Neural progenitor cell (in vitro differentiated cells): ENCODE results near the gene BMX. TPM values are rescaled to one million over a fixed set of nuclear protein-coding genes. Genes with fewer than 3 reads are reported as not detected.

Experiments
- DNase-seq: peaks from one replicate; pipeline ENCODE4 v3.0.0-alpha.2; 2016; ENCODE audit warnings: low spot score
- H2AFZ ChIP-seq: fragments of 200-600 bp; sonication (generic); replicated peaks from 2 replicates; pipeline ENCODE4 v1.6.1; 2016; ENCODE audit warnings: antibody characterized with exemption
- H3F3A ChIP-seq: fragments of 200-600 bp; sonication (generic); 2 replicates; pipeline ENCODE4 v1.6.1; 2016; ENCODE audit warnings: antibody characterized with exemption, low read depth
- H3K27ac ChIP-seq: fragments of 200-600 bp; sonication (generic); 2 replicates; pipeline ENCODE4 v1.5.1; 2016; ENCODE audit warnings: mild to moderate bottlenecking
- H3K27me3 ChIP-seq: fragments of 200-600 bp; sonication (generic); 2 replicates; pipeline ENCODE4 v1.6.1; 2016; ENCODE audit warnings: mild to moderate bottlenecking, moderate library complexity
- H3K36me3 ChIP-seq: fragments of 200-600 bp; sonication (generic); 2 replicates; pipeline ENCODE4 v1.5.1; 2016
- H3K4me1 ChIP-seq: fragments of 200-600 bp; sonication (generic); 2 replicates; pipeline ENCODE4 v1.6.1; 2016; ENCODE audit warnings: mixed run types
- H3K4me2 ChIP-seq: fragments of 200-600 bp; sonication (generic); 2 replicates; pipeline ENCODE4 v1.6.1; 2016
- H3K4me3 ChIP-seq: fragments of 200-600 bp; sonication (generic); 2 replicates; pipeline ENCODE4 v1.5.1; 2016
- H3K79me2 ChIP-seq: fragments of 200-600 bp; sonication (generic); 2 replicates; pipeline ENCODE4 v1.6.1; 2016; ENCODE audit warnings: low read depth
- H3K9ac ChIP-seq: fragments of 200-600 bp; sonication (generic); 2 replicates; pipeline ENCODE4 v1.6.1; 2016
- H3K9me3 ChIP-seq: fragments of 200-600 bp; sonication (generic); 2 replicates; pipeline ENCODE4 v1.5.1; 2016; ENCODE audit warnings: low read depth
- H4K20me1 ChIP-seq: fragments of 200-600 bp; sonication (generic); 2 replicates; pipeline ENCODE4 v1.6.1; 2016; ENCODE audit warnings: low read depth
- H3K27ac Mint-ChIP-seq: 3 replicates; pipeline ENCODE4 v1.8.0; 2021; ENCODE audit warnings: mixed read lengths
- H3K27me3 Mint-ChIP-seq: 2 replicates; pipeline ENCODE4 v1.8.0; 2022; ENCODE audit warnings: low read depth, mild to moderate bottlenecking, inconsistent platforms, moderate library complexity, mixed read lengths; ENCODE audit not compliant: insufficient read depth
- H3K36me3 Mint-ChIP-seq: 3 replicates; pipeline ENCODE4 v1.8.0; 2021; ENCODE audit warnings: mixed read lengths
- H3K4me1 Mint-ChIP-seq: 3 replicates; pipeline ENCODE4 v1.8.0; 2021; ENCODE audit warnings: mixed read lengths
- H3K4me3 Mint-ChIP-seq: 3 replicates; pipeline ENCODE4 v1.8.0; 2021; ENCODE audit warnings: mild to moderate bottlenecking, moderate library complexity, mixed read lengths
- H3K9me3 Mint-ChIP-seq: 3 replicates; pipeline ENCODE4 v1.8.0; 2020; ENCODE audit warnings: mixed read lengths
- CTCF ChIP-seq: fragments of 200-600 bp; sonication (generic); IDR thresholded peaks from 2 replicates; pipeline ENCODE4 v1.5.1; 2017; ENCODE audit warnings: antibody characterized with exemption, mild to moderate bottlenecking
- EZH2 ChIP-seq: fragments of 200-600 bp; sonication (generic); IDR thresholded peaks from 2 replicates; pipeline ENCODE4 v1.6.1; 2017; ENCODE audit warnings: antibody characterized with exemption, mild to moderate bottlenecking, moderate library complexity
- EZH2phosphoT487 ChIP-seq: fragments of 200-600 bp; sonication (generic); IDR thresholded peaks from 2 replicates; pipeline ENCODE4 v1.6.1; 2017; ENCODE audit warnings: antibody characterized with exemption
- total RNA-seq: library from RNA; depleted of rRNA; stranded (reverse); fragments of >200 nt; gene quantifications from 2 replicates; pipeline ENCODE4 v1.2.3, GENCODE V29; 2015; ENCODE audit warnings: low replicate concordance

The BMX gene
- total RNA-seq, 1 donor from 2014 or later, result not detected

DNA sequence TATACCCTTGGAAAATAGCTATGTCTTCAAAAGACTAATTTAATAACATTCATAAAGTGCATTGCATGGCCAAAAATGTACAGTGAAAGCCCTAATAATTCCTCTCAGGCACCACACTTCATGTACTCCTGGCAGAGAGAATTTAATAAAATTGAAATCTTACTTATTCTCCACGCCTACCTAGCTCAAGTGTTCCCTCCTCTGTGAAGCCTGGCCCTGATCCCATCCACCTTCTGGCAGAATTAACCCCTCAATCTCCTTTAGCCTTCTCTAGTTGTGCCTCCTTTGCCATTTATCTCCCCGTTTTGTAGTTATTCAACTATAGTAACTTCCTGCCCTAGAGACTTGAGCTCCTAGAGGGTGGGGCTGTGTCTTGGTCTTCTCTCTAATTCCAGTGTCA, 73.4 kb downstream of the BMX start:
- Histone ChIP-seq H3K9me3 (no peaks in the 10 kb centered on the region), H3F3A (no peaks in the 10 kb centered on the region), H3K27me3 (no peaks in the 10 kb centered on the region), H3K27ac (no peak overlapping the region), H3K36me3 (no peaks in the 10 kb centered on the region), H3K9ac (no peak overlapping the region), H3K4me3 (no peak overlapping the region), H3K79me2 (no peaks in the 10 kb centered on the region), H3K4me2 (no peak overlapping the region), H4K20me1 (no peaks in the 10 kb centered on the region), H2AFZ (no peak overlapping the region), H3K4me1 (peaks cover 28% of the 10 kb centered on the region)
- Mint-ChIP-seq H3K27ac (no peak overlapping the region), H3K4me1 (peaks cover 4% of the 10 kb centered on the region), H3K9me3 (no peaks in the 10 kb centered on the region), H3K27me3 (peaks cover 4% of the 10 kb centered on the region), H3K36me3 (no peaks in the 10 kb centered on the region), H3K4me3 (peak overlapping the region; percentile 34)
- no peak for TF ChIP-seq EZH2phosphoT487
- TF ChIP-seq EZH2, result no peak
- no peak for TF ChIP-seq CTCF
- no peak for DNase-seq

GRCh38 chrX:15576019-15576418, 75.4 kb downstream of the BMX start:
- no peaks in the 10 kb centered on the region for H3K9me3 Mint-ChIP-seq

DNA sequence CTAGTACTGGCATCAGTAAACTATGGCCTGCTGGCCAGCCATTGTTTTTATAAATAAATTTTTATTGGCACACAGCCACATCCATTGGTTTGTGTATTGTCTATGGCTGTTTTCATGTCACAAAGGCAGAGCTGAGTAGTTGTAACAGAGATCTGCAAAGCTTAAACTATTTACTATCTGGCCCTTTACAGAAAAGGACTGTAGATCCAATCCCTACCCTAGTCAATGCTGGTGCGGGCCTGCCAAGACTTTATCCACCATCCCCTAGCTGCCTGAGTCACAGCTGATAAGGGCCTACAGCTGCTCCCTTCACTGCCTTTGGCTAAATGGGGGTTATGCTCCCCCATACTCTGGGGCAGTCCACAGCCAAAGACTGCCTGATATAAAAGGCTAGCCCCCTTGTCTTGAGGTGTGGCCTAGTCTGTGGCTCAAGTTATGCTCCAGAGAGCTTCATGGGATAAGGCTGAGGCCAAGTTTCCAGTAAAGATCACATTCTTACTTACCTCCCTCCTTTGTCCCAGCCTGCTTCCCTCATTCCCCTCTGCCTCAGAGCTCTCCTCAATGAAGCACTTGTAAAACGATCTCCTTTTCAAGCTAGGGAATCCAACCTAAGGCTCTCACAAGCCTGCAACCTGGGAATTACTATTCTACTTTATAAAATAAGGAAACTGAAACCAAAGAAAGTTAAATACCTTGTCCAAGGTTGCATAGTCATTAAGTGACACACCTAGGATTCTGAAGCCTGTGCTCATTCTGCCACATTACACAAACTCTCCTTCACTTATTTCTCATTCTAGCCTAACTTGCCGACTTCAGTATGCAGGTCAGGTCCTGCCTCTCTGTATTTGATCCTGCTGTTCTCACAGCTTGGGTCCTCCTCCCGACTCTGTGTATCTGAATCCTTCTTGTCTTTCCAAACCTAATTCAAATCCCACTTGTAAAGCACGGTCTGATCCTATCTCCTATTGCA, 79.5 kb downstream of the BMX start:
- H3K36me3 ChIP-seq, result no peaks in the 10 kb centered on the region
- peak overlapping the region; percentile 2 for H3K27ac Mint-ChIP-seq
- peaks cover 26% of the 10 kb centered on the region for H3K4me1 ChIP-seq
- no peaks in the 10 kb centered on the region for H3K79me2 ChIP-seq
- H3K4me3 ChIP-seq, result no peak overlapping the region
- TF ChIP-seq CTCF (no peak), EZH2 (no peak), EZH2phosphoT487 (no peak)
- H3K9me3 ChIP-seq, result no peaks in the 10 kb centered on the region
- H3K36me3 Mint-ChIP-seq, result no peaks in the 10 kb centered on the region
- H3K4me3 Mint-ChIP-seq, result no peak overlapping the region
- no peak overlapping the region for H3K9ac ChIP-seq
- H3K9me3 Mint-ChIP-seq, result no peaks in the 10 kb centered on the region
- H3K4me1 Mint-ChIP-seq, result peaks cover 4% of the 10 kb centered on the region
- no peaks in the 10 kb centered on the region for H4K20me1 ChIP-seq
- H3F3A ChIP-seq, result peaks cover 14% of the 10 kb centered on the region
- DNase-seq, result peak; percentile 11
- no peaks in the 10 kb centered on the region for H3K27me3 Mint-ChIP-seq
- peak overlapping the region; percentile 41 for H3K27ac ChIP-seq
- no peaks in the 10 kb centered on the region for H3K27me3 ChIP-seq
- H2AFZ ChIP-seq, result no peak overlapping the region
- H3K4me2 ChIP-seq, result peak overlapping the region; percentile 44

More at GRCh38 chrX:15576019-15576418, 75.4 kb downstream of the BMX start:
- Histone ChIP-seq H3K4me3 (no peak overlapping the region), H3K79me2 (no peaks in the 10 kb centered on the region), H3K9me3 (no peaks in the 10 kb centered on the region), H3K4me2 (peak overlapping the region; percentile 59), H3F3A (peaks cover 13% of the 10 kb centered on the region), H3K36me3 (no peaks in the 10 kb centered on the region), H2AFZ (no peak overlapping the region), H3K27me3 (no peaks in the 10 kb centered on the region), H3K27ac (no peak overlapping the region), H3K9ac (no peak overlapping the region), H3K4me1 (peaks cover 32% of the 10 kb centered on the region), H4K20me1 (no peaks in the 10 kb centered on the region)
- DNase-seq, result peak; percentile 55
- H3K4me3 Mint-ChIP-seq, result no peak overlapping the region
- H3K27me3 Mint-ChIP-seq, result peaks cover 4% of the 10 kb centered on the region
- no peak for TF ChIP-seq EZH2
- TF ChIP-seq EZH2phosphoT487, result no peak
- TF ChIP-seq CTCF, result no peak
- no peaks in the 10 kb centered on the region for H3K36me3 Mint-ChIP-seq
- no peak overlapping the region for H3K27ac Mint-ChIP-seq
- peaks cover 8% of the 10 kb centered on the region for H3K4me1 Mint-ChIP-seq
